ENCODE measurements around the gene NAGLU. TPM values are rescaled to one million over a fixed set of nuclear protein-coding genes. Genes with fewer than 3 reads are reported as not detected.

Gene NAGLU
- total and polyA plus RNA-seq, 2 of the 13 experiments (the other 11 are each of a cell fraction or from before 2014, with no cell fraction given), result 28.2 to 40.1 TPM

DNA sequence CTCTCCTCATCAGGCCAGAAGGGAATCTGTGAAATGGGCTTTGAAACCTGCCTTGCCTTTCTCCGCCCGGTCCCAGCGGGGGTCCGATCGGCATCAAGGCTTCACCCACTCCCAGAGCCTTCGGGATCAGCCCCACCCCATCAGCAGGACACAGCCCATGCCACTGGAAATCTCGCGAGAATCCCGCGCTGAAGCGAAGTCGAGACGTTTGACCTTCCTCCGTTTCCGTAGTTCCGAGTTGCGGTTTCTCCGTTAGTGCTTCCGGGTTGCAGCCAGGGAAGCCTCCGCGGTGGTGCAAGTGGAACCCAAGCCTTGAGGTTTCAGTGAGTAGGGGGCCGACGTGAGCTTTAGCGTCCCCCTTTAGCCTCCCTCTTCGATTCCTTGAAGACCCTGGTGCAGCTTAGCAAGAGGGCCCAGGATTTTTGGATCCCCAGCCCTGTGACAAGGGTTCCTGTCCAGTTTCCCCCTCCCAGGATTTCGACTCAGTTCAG, 25.9 kb downstream of the NAGLU start, which contains the start of gene COASY (continued):
- TF ChIP-seq SIX4 (CRISPR knock-in tag; IDR thresholded peaks at IDR 0.05) (peak; percentile 81), SMYD3 (CRISPR knock-in tag; IDR thresholded peaks at IDR 0.05) (peak; percentile 81; the same call in 1 of the 2 replicates), SRSF4 (IDR thresholded peaks at IDR 0.05; ENCODE audit: low read depth, low read length, poor library complexity, severe bottlenecking) (no peak), ZNF747 (CRISPR knock-in tag; IDR thresholded peaks at IDR 0.05; ENCODE audit: borderline replicate concordance) (peak; percentile 90; the same call in 1 of the 2 replicates), ZFP36 (IDR thresholded peaks at IDR 0.05; ENCODE audit: borderline replicate concordance, low read depth, low read length, partially characterized antibody) (no peak), YY1 (IDR thresholded peaks at IDR 0.05; ENCODE audit: insufficient read depth, insufficient replicate concordance, low read depth, low read length) (peak; percentile 82), KAT8 (CRISPR knock-in tag; IDR thresholded peaks at IDR 0.05) (peak; percentile 99), TBX3 (IDR thresholded peaks at IDR 0.05; ENCODE audit: borderline replicate concordance) (no peak), ZNF441 (CRISPR knock-in tag; IDR thresholded peaks at IDR 0.05; ENCODE audit: borderline replicate concordance) (no peak), NFKBIZ (CRISPR knock-in tag; IDR thresholded peaks at IDR 0.05) (peak; percentile 73; the same call in 1 of the 2 replicates), IRX3 (CRISPR knock-in tag; IDR thresholded peaks at IDR 0.05; ENCODE audit: borderline replicate concordance, low read depth) (no peak), PAX8 (CRISPR knock-in tag; IDR thresholded peaks at IDR 0.05; ENCODE audit: borderline replicate concordance) (0 out of 2 replicates have a peak, but pooled peaks have one; percentile 13), KLF16 (CRISPR knock-in tag; IDR thresholded peaks at IDR 0.05) (peak in 1 of 2 experiments; percentile 82; a peak in 2 of 4 replicates), ZNF775 (CRISPR knock-in tag; IDR thresholded peaks at IDR 0.05; ENCODE audit: borderline replicate concordance) (no peak; the same call in 1 of the 2 replicates), MTA1 (CRISPR knock-in tag; IDR thresholded peaks at IDR 0.05; ENCODE audit: borderline replicate concordance) (no peak), SRY (CRISPR knock-in tag; IDR thresholded peaks at IDR 0.05) (no peak; the same call in none of the 2 replicates), NFE2L1 (CRISPR knock-in tag; IDR thresholded peaks at IDR 0.05; ENCODE audit: borderline replicate concordance) (no peak), PRMT3 (CRISPR knock-in tag; IDR thresholded peaks at IDR 0.05; ENCODE audit: borderline replicate concordance, low read depth) (no peak; the same call in 1 of the 2 replicates)
- TF ChIP-seq, protein P1, sequence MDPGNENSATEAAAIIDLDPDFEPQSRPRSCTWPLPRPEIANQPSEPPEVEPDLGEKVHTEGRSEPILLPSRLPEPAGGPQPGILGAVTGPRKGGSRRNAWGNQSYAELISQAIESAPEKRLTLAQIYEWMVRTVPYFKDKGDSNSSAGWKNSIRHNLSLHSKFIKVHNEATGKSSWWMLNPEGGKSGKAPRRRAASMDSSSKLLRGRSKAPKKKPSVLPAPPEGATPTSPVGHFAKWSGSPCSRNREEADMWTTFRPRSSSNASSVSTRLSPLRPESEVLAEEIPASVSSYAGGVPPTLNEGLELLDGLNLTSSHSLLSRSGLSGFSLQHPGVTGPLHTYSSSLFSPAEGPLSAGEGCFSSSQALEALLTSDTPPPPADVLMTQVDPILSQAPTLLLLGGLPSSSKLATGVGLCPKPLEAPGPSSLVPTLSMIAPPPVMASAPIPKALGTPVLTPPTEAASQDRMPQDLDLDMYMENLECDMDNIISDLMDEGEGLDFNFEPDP (CRISPR knock-in tag; conservative IDR thresholded peaks at IDR 0.05), result 0 out of 2 replicates have a peak, but pooled peaks have one; percentile 71
- TF ChIP-seq, protein P2, sequence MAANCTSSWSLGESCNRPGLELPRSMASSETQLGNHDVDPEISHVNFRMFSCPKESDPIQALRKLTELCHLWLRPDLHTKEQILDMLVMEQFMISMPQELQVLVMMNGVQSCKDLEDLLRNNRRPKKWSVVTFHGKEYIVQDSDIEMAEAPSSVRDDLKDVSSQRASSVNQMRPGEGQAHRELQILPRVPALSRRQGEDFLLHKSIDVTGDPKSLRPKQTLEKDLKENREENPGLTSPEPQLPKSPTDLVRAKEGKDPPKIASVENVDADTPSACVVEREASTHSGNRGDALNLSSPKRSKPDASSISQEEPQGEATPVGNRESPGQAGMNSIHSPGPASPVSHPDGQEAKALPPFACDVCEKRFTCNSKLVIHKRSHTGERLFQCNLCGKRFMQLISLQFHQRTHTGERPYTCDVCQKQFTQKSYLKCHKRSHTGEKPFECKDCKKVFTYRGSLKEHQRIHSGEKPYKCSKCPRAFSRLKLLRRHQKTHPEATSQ (CRISPR knock-in tag; IDR thresholded peaks at IDR 0.05; ENCODE audit: borderline replicate concordance), result peak; percentile 94; the same call in 1 of the 2 replicates
- TF ChIP-seq, protein P3, sequence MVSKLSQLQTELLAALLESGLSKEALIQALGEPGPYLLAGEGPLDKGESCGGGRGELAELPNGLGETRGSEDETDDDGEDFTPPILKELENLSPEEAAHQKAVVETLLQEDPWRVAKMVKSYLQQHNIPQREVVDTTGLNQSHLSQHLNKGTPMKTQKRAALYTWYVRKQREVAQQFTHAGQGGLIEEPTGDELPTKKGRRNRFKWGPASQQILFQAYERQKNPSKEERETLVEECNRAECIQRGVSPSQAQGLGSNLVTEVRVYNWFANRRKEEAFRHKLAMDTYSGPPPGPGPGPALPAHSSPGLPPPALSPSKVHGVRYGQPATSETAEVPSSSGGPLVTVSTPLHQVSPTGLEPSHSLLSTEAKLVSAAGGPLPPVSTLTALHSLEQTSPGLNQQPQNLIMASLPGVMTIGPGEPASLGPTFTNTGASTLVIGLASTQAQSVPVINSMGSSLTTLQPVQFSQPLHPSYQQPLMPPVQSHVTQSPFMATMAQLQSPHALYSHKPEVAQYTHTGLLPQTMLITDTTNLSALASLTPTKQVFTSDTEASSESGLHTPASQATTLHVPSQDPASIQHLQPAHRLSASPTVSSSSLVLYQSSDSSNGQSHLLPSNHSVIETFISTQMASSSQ (IDR thresholded peaks at IDR 0.05; ENCODE audit: low read depth), result peak; percentile 66
- TF ChIP-seq, protein P3 (CRISPR knock-in tag; IDR thresholded peaks at IDR 0.05; ENCODE audit: borderline replicate concordance), result peak; percentile 53; the same call in 1 of the 2 replicates

All from HepG2 (cell line).